Measurements from ENCODE around the gene ITPR3. TPM values are rescaled to one million over a fixed set of nuclear protein-coding genes. Genes with fewer than 3 reads are reported as not detected.

The ITPR3 gene
- total and polyA plus RNA-seq, 2 of the 13 experiments (the other 11 are each of a cell fraction or from before 2014, with no cell fraction given): 3.8 to 21.4 TPM

DNA sequence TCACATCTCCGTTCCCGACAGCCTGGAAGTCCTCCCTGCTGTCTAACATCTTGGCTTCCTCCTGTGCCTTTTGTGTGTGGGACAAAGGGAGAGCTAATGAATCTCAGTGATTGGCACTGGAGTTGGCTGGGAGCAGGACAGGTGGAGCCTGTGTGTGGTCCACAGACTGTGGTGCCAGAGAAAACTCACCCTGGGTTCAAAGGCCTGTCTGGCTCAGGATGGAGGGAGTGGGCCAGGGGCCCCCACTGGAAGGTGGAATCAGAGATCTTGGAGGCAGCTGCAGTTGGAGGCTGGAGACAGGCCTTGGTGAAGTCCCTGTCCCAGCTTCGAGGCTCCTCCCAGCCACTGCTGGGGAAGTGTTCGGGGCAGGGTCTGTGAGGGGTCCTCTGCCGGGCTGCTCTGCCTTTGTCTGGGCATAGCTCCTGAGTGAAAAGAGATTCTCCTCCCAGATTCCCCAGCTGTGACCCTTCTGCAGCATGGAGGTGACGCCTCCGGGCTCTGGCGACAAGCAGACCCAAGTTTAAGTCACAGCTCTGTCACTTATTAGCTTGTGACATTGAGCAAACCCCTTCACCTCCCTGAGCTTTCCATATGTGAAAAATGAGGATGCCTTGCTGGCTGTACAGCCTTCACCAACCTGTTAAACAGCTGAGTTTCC lies 13.9 kb upstream of the ITPR3 start:
- 7% methylated on average over 7 of the region's 8 CpGs for WGBS (ENCODE audit: low lambda C conversion rate)
- no peak for FAIRE-seq
- CTCF ChIA-PET (ENCODE audit: low intra/inter-chr PET ratio, low total read pairs): interaction anchor here (1.7 to 2.0 kb wide), 2 partner anchors 17 to 26 kb away, joined by 7 to 24 read pairs; no protein-coding TSS in a partner anchor
- peaks cover 63% of the 10 kb centered on the region for H3K4me1 ChIP-seq (ENCODE audit: insufficient read depth, low read length)
- peak overlapping the region in 1 of 3 experiments; percentile 22; a peak in 1 of 6 replicates for H3K4me3 ChIP-seq (replicated peaks in 1 of 3; ENCODE audit: insufficient read depth in 1 of 3, low read depth in 2 of 3, low read length in 3 of 3)
- no peaks in the 10 kb centered on the region for H3K36me3 ChIP-seq (replicated peaks in 1 of 2; ENCODE audit: control insufficient read depth in 1 of 2, insufficient read depth in 2 of 2, low read length in 2 of 2)
- peak overlapping the region; percentile 41 for H3K4me2 ChIP-seq (ENCODE audit: low read depth, low read length)
- H3K27me3 ChIP-seq (ENCODE audit: control insufficient read depth in 1 of 2, insufficient read depth in 2 of 2, low read length in 2 of 2): no peaks in the 10 kb centered on the region; a peak in 1 of 5 replicates
- no peak for TF ChIP-seq HES4 (CRISPR knock-in tag; IDR thresholded peaks at IDR 0.05; ENCODE audit: borderline replicate concordance)
- TF ChIP-seq, protein P1, sequence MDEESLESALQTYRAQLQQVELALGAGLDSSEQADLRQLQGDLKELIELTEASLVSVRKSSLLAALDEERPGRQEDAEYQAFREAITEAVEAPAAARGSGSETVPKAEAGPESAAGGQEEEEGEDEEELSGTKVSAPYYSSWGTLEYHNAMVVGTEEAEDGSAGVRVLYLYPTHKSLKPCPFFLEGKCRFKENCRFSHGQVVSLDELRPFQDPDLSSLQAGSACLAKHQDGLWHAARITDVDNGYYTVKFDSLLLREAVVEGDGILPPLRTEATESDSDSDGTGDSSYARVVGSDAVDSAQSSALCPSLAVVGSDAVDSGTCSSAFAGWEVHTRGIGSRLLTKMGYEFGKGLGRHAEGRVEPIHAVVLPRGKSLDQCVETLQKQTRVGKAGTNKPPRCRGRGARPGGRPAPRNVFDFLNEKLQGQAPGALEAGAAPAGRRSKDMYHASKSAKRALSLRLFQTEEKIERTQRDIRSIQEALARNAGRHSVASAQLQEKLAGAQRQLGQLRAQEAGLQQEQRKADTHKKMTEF (CRISPR knock-in tag; IDR thresholded peaks at IDR 0.05): 0 out of 2 replicates have a peak, but pooled peaks have one; percentile 23
- 0 out of 2 replicates have a peak, but pooled peaks have one; percentile 2 for TF ChIP-seq ZSCAN21 (CRISPR knock-in tag; IDR thresholded peaks at IDR 0.05; ENCODE audit: borderline replicate concordance)
- no peak for TF ChIP-seq CEBPG (CRISPR knock-in tag; IDR thresholded peaks at IDR 0.05)
- TF ChIP-seq, protein P2, sequence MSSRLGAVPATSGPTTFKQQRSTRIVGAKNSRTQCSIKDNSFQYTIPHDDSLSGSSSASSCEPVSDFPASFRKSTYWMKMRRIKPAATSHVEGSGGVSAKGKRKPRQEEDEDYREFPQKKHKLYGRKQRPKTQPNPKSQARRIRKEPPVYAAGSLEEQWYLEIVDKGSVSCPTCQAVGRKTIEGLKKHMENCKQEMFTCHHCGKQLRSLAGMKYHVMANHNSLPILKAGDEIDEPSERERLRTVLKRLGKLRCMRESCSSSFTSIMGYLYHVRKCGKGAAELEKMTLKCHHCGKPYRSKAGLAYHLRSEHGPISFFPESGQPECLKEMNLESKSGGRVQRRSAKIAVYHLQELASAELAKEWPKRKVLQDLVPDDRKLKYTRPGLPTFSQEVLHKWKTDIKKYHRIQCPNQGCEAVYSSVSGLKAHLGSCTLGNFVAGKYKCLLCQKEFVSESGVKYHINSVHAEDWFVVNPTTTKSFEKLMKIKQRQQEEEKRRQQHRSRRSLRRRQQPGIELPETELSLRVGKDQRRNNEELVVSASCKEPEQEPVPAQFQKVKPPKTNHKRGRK (CRISPR knock-in tag; IDR thresholded peaks at IDR 0.05): no peak
- peak; percentile 5; the same call in 1 of the 2 replicates for TF ChIP-seq SIN3A (IDR thresholded peaks at IDR 0.05; ENCODE audit: borderline replicate concordance, low read depth, low read length)
- TF ChIP-seq ZNF788 (CRISPR knock-in tag; IDR thresholded peaks at IDR 0.05; ENCODE audit: borderline replicate concordance): 0 out of 2 replicates have a peak, but pooled peaks have one; percentile 36
- peak; percentile 40; the same call in 1 of the 2 replicates for TF ChIP-seq CCDC6 (CRISPR knock-in tag; IDR thresholded peaks at IDR 0.05)
- H3K9me3 ChIP-seq (ENCODE audit: low read length): no peaks in the 10 kb centered on the region
- no peaks in the 10 kb centered on the region for H4K20me1 ChIP-seq (ENCODE audit: insufficient read depth, low read length)
- ATAC-seq: peak; percentile 6; the same call in 1 of the 3 replicates
- H3K79me2 ChIP-seq (ENCODE audit: insufficient read depth, low read length): no peaks in the 10 kb centered on the region
- intact Hi-C loops (cut with micrococcal nuclease; ENCODE audit: unreplicated experiment) (no loop called here), in situ Hi-C loops (cut with HindIII; ENCODE audit: extremely low pct_ligation_motif_present, low pct_unique_long_range_greater_than_20kb) (no loop called here)
- H2AFZ ChIP-seq (ENCODE audit: low read length): no peak overlapping the region
- no peak overlapping the region for H3K9ac ChIP-seq (ENCODE audit: insufficient read depth, low read depth, low read length)
- BruUV-seq (replicated peaks): no TSS peak
- no peak overlapping the region for H3K27ac ChIP-seq (ENCODE audit: extremely low read length, insufficient read depth, low read length)
- DNase-seq (ENCODE audit: low spot score): no peak
- POLR2A ChIA-PET: interaction anchor here (0.9 to 3.1 kb wide), 7 partner anchors 12 to 155 kb away, joined by 3 to 25 read pairs (median 6); partner anchors contain the start of genes BAK1 and UQCC2

Data from HepG2 (cell line).